CD14-positive monocyte (primary cell): ENCODE results near the gene ZBTB37. TPM values are rescaled to one million over a fixed set of nuclear protein-coding genes. Genes with fewer than 3 reads are reported as not detected.
"Not testable (repeated sequence)": the region's sequence is repeated elsewhere in the genome, so short reads cannot be mapped to it uniquely, and the experiment has no call there.

Experiments used
- DNase-seq, 3 donors: peaks; one replicate each; pipeline ENCODE4 v3.0.0-alpha.2; 2011 to 2022
- H2AFZ ChIP-seq: 2 replicates; pipeline ENCODE4 v1.6.0; 2012; ENCODE audit warnings: mild to moderate bottlenecking, low read depth, low read length, inconsistent platforms; ENCODE audit not compliant: insufficient read depth, poor library complexity, severe bottlenecking
- H3K27ac ChIP-seq, 2 donors: 1 replicate in 1 of 2; 2 replicates in 1 of 2; pipeline ENCODE4 v1.5.1; 2012 to 2013; ENCODE audit warnings: low read length in 2 of 2, control low read depth in 1 of 2, inconsistent platforms in 1 of 2, low read depth in 1 of 2, mild to moderate bottlenecking in 1 of 2
- H3K27me3 ChIP-seq, 2 donors: one replicate each; pipeline versions ENCODE4 v1.6.0 to v1.6.1; 2011 to 2013; ENCODE audit warnings: low read length in 2 of 2; ENCODE audit not compliant: control insufficient read depth in 2 of 2, insufficient read depth in 2 of 2
- H3K36me3 ChIP-seq, 2 donors: replicated peaks in 1 of 2; 1 replicate in 1 of 2; 2 replicates in 1 of 2; pipeline versions ENCODE4 v1.5.1 to v1.6.1; 2012 to 2013; ENCODE audit warnings: low read length in 2 of 2, control low read depth in 1 of 2, inconsistent platforms in 1 of 2, mild to moderate bottlenecking in 1 of 2; ENCODE audit not compliant: insufficient read depth in 2 of 2, control insufficient read depth in 1 of 2
- H3K4me1 ChIP-seq, 2 donors: 1 replicate in 1 of 2; 2 replicates in 1 of 2; pipeline versions ENCODE4 v1.5.1 to v1.6.1; 2012 to 2013; ENCODE audit warnings: low read length in 2 of 2, control low read depth in 1 of 2, inconsistent platforms in 1 of 2, mild to moderate bottlenecking in 1 of 2, moderate library complexity in 1 of 2; ENCODE audit not compliant: insufficient read depth in 2 of 2, control insufficient read depth in 1 of 2
- H3K4me2 ChIP-seq: replicated peaks from 2 replicates; pipeline ENCODE3; 2012; ENCODE audit warnings: low read length, moderate library complexity, mild to moderate bottlenecking; ENCODE audit not compliant: poor library complexity, severe bottlenecking; ENCODE audit errors: extremely low read depth
- H3K4me3 ChIP-seq, 3 experiments: fragments of 200-600 bp in 1 of 3; sonication (generic) in 1 of 3; replicated peaks in 1 of 3; 1 replicate in 2 of 3; 2 replicates in 1 of 3; pipeline ENCODE4 v1.5.1; 2011 to 2013; ENCODE audit warnings: low read length in 3 of 3, mild to moderate bottlenecking in 3 of 3, control low read depth in 2 of 3, low read depth in 2 of 3, inconsistent platforms in 1 of 3, moderate library complexity in 1 of 3
- H3K79me2 ChIP-seq: 2 replicates; pipeline ENCODE4 v1.6.0; 2012; ENCODE audit warnings: mild to moderate bottlenecking, control low read depth, inconsistent platforms, low read length, moderate library complexity; ENCODE audit not compliant: insufficient read depth
- H3K9ac ChIP-seq: 2 replicates; pipeline ENCODE4 v1.6.0; 2017; ENCODE audit warnings: low read length, mild to moderate bottlenecking; ENCODE audit not compliant: insufficient read depth, poor library complexity, severe bottlenecking
- H3K9me3 ChIP-seq, 2 donors: replicated peaks in 1 of 2; 1 replicate in 1 of 2; 2 replicates in 1 of 2; pipeline versions ENCODE4 v1.5.1 to v1.6.1; 2012 to 2013; ENCODE audit warnings: low read length in 2 of 2, control low read depth in 1 of 2; ENCODE audit not compliant: control insufficient read depth in 1 of 2, insufficient read depth in 1 of 2
- H4K20me1 ChIP-seq: 2 replicates; pipeline ENCODE4 v1.6.0; 2012; ENCODE audit warnings: mild to moderate bottlenecking, low read length, control low read depth, moderate library complexity; ENCODE audit not compliant: insufficient read depth
- H3K27ac Mint-ChIP-seq, 7 donors: one replicate each; pipeline ENCODE4 v1.8.0; 2020; ENCODE audit warnings: mild to moderate bottlenecking in 7 of 7, mixed read lengths in 7 of 7, moderate library complexity in 6 of 7, inconsistent platforms in 2 of 7
- H3K27me3 Mint-ChIP-seq, 3 donors: one replicate each; pipeline ENCODE4 v1.8.0; 2021 to 2022; ENCODE audit warnings: low read depth in 3 of 3, mild to moderate bottlenecking in 3 of 3, mixed read lengths in 3 of 3, moderate library complexity in 3 of 3, inconsistent platforms in 1 of 3
- H3K36me3 Mint-ChIP-seq, 2 donors: one replicate each; pipeline ENCODE4 v1.8.0; 2020; ENCODE audit warnings: mixed read lengths in 2 of 2, inconsistent platforms in 1 of 2, mild to moderate bottlenecking in 1 of 2
- H3K4me1 Mint-ChIP-seq: one replicate; pipeline ENCODE4 v1.8.0; 2020; ENCODE audit warnings: mild to moderate bottlenecking, mixed read lengths
- H3K4me3 Mint-ChIP-seq, 2 donors: one replicate each; pipeline ENCODE4 v1.8.0; 2020; ENCODE audit warnings: mild to moderate bottlenecking in 2 of 2, mixed read lengths in 2 of 2, moderate library complexity in 1 of 2
- H3K9me3 Mint-ChIP-seq, 7 donors: one replicate each; pipeline ENCODE4 v1.8.0; 2020 to 2022; ENCODE audit warnings: mixed read lengths in 7 of 7, mild to moderate bottlenecking in 6 of 7, moderate library complexity in 6 of 7, inconsistent platforms in 2 of 7
- WGBS: methylation state at CpG from one replicate; pipeline ENCODE4 v1.1.5; 2013; ENCODE audit warnings: missing lambda C conversion rate; ENCODE audit not compliant: insufficient coverage; 5-methylcytosine and 5-hydroxymethylcytosine counted together
- intact Hi-C, 2 donors: fragments of 100-400 bp; cut with micrococcal nuclease; formaldehyde crosslinking; loops; one replicate each; pipeline versions ENCODE4 v1.15.0 to v1.15.1; 2023
- polyA plus RNA-seq, 3 donors: library from polyadenylated mRNA; depleted of rRNA in 1 of 3; unstranded in 2 of 3; stranded (reverse) in 1 of 3; fragments of 300-500 nt in 2 of 3; fragments of >200 nt in 1 of 3; fragmentation: Illumina TruSeq in 2 of 3; gene quantifications; 1 replicate in 2 of 3; 2 replicates in 1 of 3; pipeline ENCODE4 v1.2.3, GENCODE V29; 2012 to 2021
- TF ChIP-seq, protein P1 (sequence below): fragments of 200-600 bp; IDR thresholded peaks from one replicate; pipeline ENCODE4 v1.8.0; 2022; ENCODE audit warnings: antibody characterized with exemption, mild to moderate bottlenecking

The ZBTB37 gene
- polyA plus RNA-seq, 3 donors = 0.87 to 4.1 (median 0.91) TPM

DNA sequence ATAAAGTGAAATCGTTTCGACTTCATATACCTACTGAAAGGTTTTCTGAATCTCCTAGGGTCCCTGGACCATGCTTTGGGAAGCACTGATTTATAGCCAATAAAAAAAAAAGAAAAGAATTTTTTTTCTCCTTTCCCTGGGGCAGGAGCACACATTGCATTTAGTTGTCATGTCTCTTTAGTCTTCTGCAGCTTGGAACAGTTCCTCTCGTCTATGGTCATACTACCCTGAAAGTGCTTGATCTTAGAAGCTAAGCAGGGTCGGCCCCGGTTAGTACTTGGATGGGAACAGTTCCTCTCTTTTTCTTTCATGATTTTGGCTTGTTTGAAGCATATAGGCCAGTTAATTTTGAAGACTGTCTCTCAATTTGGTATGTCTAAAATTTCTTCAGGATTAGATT is 52.7 kb downstream of the ZBTB37 start:
- Histone ChIP-seq H3K79me2 (no peaks in the 10 kb centered on the region), H2AFZ (no peak overlapping the region), H3K9me3 (no peaks in the 10 kb centered on the region), H3K27me3 (no peaks in the 10 kb centered on the region), H3K9ac (no peak overlapping the region), H3K27ac (no peak overlapping the region), H3K36me3 (no peaks in the 10 kb centered on the region), H3K4me3 (no peak overlapping the region), H3K4me1 (no peaks in the 10 kb centered on the region), H4K20me1 (no peaks in the 10 kb centered on the region), H3K4me2 (no peak overlapping the region)
- 97% methylated on average over 3 of the region's 5 CpGs for WGBS
- Mint-ChIP-seq H3K4me3 (no peak overlapping the region), H3K27me3 (peaks cover 0 to 2% (median 1%) of the 10 kb centered on the region in 3 donors), H3K27ac (no peak overlapping the region), H3K9me3 (no peaks in the 10 kb centered on the region), H3K4me1 (no peaks in the 10 kb centered on the region), H3K36me3 (no peaks in the 10 kb centered on the region)
- TF ChIP-seq, protein P1, sequence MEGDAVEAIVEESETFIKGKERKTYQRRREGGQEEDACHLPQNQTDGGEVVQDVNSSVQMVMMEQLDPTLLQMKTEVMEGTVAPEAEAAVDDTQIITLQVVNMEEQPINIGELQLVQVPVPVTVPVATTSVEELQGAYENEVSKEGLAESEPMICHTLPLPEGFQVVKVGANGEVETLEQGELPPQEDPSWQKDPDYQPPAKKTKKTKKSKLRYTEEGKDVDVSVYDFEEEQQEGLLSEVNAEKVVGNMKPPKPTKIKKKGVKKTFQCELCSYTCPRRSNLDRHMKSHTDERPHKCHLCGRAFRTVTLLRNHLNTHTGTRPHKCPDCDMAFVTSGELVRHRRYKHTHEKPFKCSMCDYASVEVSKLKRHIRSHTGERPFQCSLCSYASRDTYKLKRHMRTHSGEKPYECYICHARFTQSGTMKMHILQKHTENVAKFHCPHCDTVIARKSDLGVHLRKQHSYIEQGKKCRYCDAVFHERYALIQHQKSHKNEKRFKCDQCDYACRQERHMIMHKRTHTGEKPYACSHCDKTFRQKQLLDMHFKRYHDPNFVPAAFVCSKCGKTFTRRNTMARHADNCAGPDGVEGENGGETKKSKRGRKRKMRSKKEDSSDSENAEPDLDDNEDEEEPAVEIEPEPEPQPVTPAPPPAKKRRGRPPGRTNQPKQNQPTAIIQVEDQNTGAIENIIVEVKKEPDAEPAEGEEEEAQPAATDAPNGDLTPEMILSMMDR = no peak
- no peak for DNase-seq
- intact Hi-C loops = no loop called here

DNA sequence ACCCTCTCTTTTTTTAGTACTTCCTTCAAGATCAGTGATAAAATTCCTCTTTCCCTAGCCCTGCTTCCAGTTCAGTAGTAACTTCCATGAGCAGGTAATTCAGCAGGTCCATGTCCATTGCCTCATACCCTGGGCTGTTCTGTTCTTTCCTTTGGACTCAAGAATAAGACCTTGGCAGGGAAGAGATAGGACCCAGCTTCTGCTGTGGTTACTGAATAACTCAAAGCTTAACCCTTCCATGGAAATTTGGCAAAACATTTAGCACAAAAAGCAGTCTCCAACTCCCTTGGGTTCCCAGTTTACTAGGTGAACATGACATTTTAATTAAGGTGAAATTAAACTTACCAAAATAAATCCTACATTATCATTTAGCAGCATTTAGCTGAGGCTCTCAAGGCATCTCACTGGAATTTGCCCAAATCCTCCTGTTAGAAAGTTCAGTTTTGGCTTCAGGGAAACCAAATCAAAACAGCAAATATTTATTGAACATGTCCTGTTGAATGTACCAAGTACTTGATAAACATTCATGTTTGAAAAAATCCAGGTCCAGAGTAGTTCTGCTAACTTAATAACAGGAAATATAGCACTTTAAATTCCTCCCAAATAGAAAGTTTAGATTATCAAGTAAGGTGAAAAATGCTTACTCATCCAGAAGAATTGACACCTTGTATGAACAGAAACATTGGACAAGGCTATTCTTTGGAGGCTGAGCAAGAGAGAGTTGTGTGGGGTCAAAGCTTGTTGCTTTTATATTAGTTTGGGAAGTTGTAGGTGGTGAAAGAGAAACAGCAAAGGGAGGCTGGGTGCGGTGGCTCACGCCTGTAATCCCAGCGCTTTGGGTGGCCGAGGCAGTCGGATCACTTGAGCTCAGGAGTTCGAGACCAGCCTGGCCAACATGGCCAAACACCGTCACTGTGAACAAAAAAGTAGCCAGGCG is 57.4 kb downstream of the ZBTB37 start:
- Histone ChIP-seq H3K9me3 (no peaks in the 10 kb centered on the region), H2AFZ (no peak overlapping the region), H3K36me3 (peaks cover 0 to 4% of the 10 kb centered on the region in 2 donors), H3K27me3 (no peaks in the 10 kb centered on the region), H3K27ac (no peak overlapping the region), H3K4me3 (no peak overlapping the region), H3K4me1 (no peaks in the 10 kb centered on the region), H3K4me2 (no peak overlapping the region), H4K20me1 (no peaks in the 10 kb centered on the region), H3K79me2 (no peaks in the 10 kb centered on the region), H3K9ac (no peak overlapping the region)
- intact Hi-C loops = no loop called here
- H3K4me3 Mint-ChIP-seq = no peak overlapping the region
- no peak overlapping the region for H3K27ac Mint-ChIP-seq
- 98% methylated on average over 8 of the region's 8 CpGs for WGBS
- H3K36me3 Mint-ChIP-seq = peaks cover 0 to 5% of the 10 kb centered on the region in 2 donors
- no peaks in the 10 kb centered on the region for H3K4me1 Mint-ChIP-seq
- no peak for DNase-seq
- TF ChIP-seq, protein P1 = no peak
- H3K27me3 Mint-ChIP-seq = peaks cover 0 to 1% (median 0%) of the 10 kb centered on the region in 3 donors
- H3K9me3 Mint-ChIP-seq = no peaks in the 10 kb centered on the region

DNA sequence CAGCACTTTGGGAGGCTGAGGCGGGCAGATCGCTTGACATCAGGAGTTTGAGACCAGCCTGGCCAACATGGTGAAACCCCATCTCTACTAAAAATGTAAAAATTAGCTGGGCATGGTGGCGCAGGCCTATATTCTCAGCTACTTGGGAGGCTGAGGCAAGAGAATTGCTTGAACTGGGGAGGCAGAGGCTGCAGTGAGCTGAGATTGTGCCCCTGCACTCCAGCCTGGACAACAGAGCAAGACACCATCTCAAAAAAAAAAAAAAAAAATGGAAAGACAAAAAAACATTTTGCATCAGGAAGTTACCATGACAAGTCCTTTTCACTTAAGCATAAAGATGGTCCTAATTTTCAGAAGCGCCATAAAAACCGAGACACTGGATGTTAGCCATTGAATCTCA is 62.4 kb downstream of the ZBTB37 start:
- 100% methylated on average over 1 of the region's 5 CpGs for WGBS
- H3K9me3 Mint-ChIP-seq, H3K4me3 Mint-ChIP-seq, H3K4me1 Mint-ChIP-seq, H3K9me3 ChIP-seq, H4K20me1 ChIP-seq, H3K4me1 ChIP-seq, H3K27me3 ChIP-seq, H3K27ac Mint-ChIP-seq, H3K4me3 ChIP-seq, H3K9ac ChIP-seq, H3K27ac ChIP-seq, H3K79me2 ChIP-seq, H3K4me2 ChIP-seq, H3K27me3 Mint-ChIP-seq, H2AFZ ChIP-seq, intact Hi-C loops, DNase-seq: not testable (repeated sequence)
- peaks cover 41 to 54% of the 10 kb centered on the region in 2 donors for H3K36me3 ChIP-seq
- H3K36me3 Mint-ChIP-seq = peaks cover 34 to 51% of the 10 kb centered on the region in 2 donors
